Measurements from ENCODE around the gene CFAP20DC. TPM values are rescaled to one million over a fixed set of nuclear protein-coding genes. Genes with fewer than 3 reads are reported as not detected.
A peak's percentile ranks its signal among the peaks of the same experiment; 100 is the strongest.
"Not testable (repeated sequence)": the region's sequence is repeated elsewhere in the genome, so short reads cannot be mapped to it uniquely, and the experiment has no call there.

Gene CFAP20DC
- 1.3 and 7.3 TPM in 2 replicates for total RNA-seq (ENCODE audit: low replicate concordance)

DNA sequence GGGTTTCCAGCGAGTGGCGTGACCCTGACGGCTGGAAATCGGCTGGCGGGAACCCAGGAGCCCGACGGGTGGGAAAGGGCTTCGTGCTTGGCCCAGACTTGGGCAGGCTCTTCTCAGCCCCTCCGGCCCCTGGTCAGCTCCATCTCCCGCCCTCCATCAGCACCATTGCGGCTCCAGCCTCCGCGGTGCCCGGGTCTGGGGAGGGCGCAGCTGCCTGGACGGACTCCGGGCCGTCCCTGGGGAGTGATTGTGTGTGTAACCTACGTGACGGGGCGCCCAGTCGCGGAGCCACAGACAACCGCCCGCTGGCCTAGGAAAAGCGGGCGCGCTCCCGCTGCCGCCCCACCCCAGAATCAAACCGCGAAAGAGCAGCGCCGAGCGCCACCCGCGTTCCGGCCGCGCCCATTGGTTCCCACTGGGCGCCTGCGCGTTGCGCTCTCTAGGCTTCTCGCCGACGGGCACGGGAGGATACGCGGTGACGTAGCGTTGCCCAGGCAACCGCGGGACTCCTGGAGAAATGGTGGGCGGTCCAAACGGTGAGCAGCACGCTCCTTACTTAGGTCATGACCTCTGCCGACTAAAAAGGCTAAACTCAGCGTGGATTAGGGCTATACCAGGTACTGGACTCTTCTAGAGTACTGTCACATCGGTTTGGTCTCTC, at the start of gene CFAP20DC:
Gene CFAP20DC (minus strand): TSS at position 355 of the 661 bp plus-strand sequence. CDS start 394 bp downstream, outside the sequence.
- TF ChIP-seq CTCF (IDR thresholded peaks at IDR 0.05; ENCODE audit: insufficient read depth, low read length) = no peak

GRCh38 chr3:59098516-59098915, 48.7 kb upstream of the CFAP20DC start:
- not testable (repeated sequence) for H3K4me3 ChIP-seq (ENCODE audit: low read depth, low read length); DNase-seq (ENCODE audit: low read depth)

More for the DNA sequence above, at the start of gene CFAP20DC:
- H3K4me3 ChIP-seq (ENCODE audit: low read depth, low read length) = peak within 1 kb of the TSS; percentile 72
- DNase-seq (ENCODE audit: low read depth) = peak; percentile 89

- H3K4me3 ChIP-seq (ENCODE audit: low read depth, low read length) = no peak overlapping the region
- no peak for TF ChIP-seq CTCF (IDR thresholded peaks at IDR 0.05; ENCODE audit: insufficient read depth, low read length)
- no peak for DNase-seq (ENCODE audit: low read depth)
Observed at GRCh38 chr3:59094446-59094845, 44.6 kb upstream of the CFAP20DC start.

DNA sequence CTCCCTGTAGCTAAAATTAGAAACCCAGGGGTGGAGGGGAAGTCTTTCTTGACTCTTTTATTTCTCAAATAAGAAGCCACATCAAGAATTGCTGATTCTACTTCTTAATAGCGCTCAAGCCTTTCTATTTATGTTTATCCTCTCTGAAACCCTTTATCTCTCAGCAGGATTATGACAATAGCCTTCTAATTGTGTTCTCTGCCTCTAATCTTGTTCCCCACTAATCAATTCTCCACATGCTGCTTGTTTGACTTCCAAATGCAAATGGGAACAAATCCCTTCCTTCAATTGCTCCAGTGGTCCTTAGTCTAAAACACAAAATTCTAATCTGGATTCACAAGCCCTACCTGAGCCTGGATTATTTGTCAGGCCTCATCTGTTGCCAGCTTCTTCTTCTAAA, 43.7 kb upstream of the CFAP20DC start:
- DNase-seq (ENCODE audit: low read depth) = no peak
- TF ChIP-seq CTCF (IDR thresholded peaks at IDR 0.05; ENCODE audit: insufficient read depth, low read length) = no peak
- no peak overlapping the region for H3K4me3 ChIP-seq (ENCODE audit: low read depth, low read length)

GRCh38 chr3:59088761-59089160, 38.9 kb upstream of the CFAP20DC start:
- no peak for DNase-seq (ENCODE audit: low read depth)
- TF ChIP-seq CTCF (IDR thresholded peaks at IDR 0.05; ENCODE audit: insufficient read depth, low read length) = no peak
- H3K4me3 ChIP-seq (ENCODE audit: low read depth, low read length) = no peak overlapping the region

GRCh38 chr3:59085976-59086375, 36.2 kb upstream of the CFAP20DC start:
- TF ChIP-seq CTCF (IDR thresholded peaks at IDR 0.05; ENCODE audit: insufficient read depth, low read length) = no peak
- H3K4me3 ChIP-seq (ENCODE audit: low read depth, low read length) = no peak overlapping the region
- no peak for DNase-seq (ENCODE audit: low read depth)

DNA sequence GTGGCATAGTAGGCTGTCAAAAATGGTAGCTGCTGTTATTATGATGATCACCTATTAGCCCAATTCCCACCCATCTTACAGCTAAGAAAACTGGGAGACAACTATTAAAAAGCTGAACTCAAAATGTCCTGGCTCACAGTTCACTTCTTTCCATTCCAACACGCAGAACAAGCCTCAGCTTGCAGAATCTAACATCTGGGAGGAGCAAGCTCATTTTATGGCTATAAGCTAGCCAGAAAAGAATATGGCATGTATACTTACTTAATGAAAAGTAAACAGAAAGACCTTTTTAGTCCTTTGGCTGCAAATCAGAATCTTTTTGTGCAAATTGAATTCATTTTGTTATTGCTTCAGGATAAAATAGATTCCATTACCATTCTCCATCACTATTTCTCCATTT, 34.8 kb upstream of the CFAP20DC start:
- no peak for DNase-seq (ENCODE audit: low read depth)
- TF ChIP-seq CTCF (IDR thresholded peaks at IDR 0.05; ENCODE audit: insufficient read depth, low read length) = no peak
- H3K4me3 ChIP-seq (ENCODE audit: low read depth, low read length) = no peak overlapping the region
